Esophagus squamous epithelium (tissue), 4 donors: ENCODE measurements around the gene XYLT2.

ENCODE experiments used
- CTCF ChIP-seq, 6 experiments: fragments of 450-650 bp in 4 of 6; fragments of 200-600 bp in 2 of 6; sonication (generic) in 2 of 6; IDR thresholded peaks; one replicate each; pipeline ENCODE4 v1.5.1; 2016 to 2019; ENCODE audit warnings: antibody characterized with exemption in 6 of 6, mild to moderate bottlenecking in 4 of 6, moderate library complexity in 4 of 6
- POLR2A ChIP-seq, 4 donors: fragments of 450-650 bp; IDR thresholded peaks; one replicate each; pipeline ENCODE4 v1.6.1; 2017; ENCODE audit warnings: antibody characterized with exemption in 4 of 4, mild to moderate bottlenecking in 4 of 4, moderate library complexity in 3 of 4

- TF ChIP-seq CTCF (IDR thresholded peaks at IDR 0.05) = no peak
- no peak for TF ChIP-seq POLR2A (IDR thresholded peaks at IDR 0.05)
Observed at GRCh38 chr17:50393700-50394099, 47.8 kb downstream of the XYLT2 start.
